Measurements from ENCODE around the gene C1QTNF4. TPM values are rescaled to one million over a fixed set of nuclear protein-coding genes. Genes with fewer than 3 reads are reported as not detected.

Gene C1QTNF4
- total RNA-seq, 2 experiments from 2014 or later = 0.43 to 0.47 TPM

GRCh38 chr11:47589584-47589976, 4.6 kb downstream of the C1QTNF4 start:
- Mint-ChIP-seq H3K4me1 (peaks cover 23% of the 10 kb centered on the region), H3K36me3 (peaks cover under 1% of the 10 kb centered on the region), H3K9me3 (no peaks in the 10 kb centered on the region), H3K27ac (no peak overlapping the region), H3K4me3 (no peak overlapping the region), H3K27me3 (peaks cover 23% of the 10 kb centered on the region)
- POLR2A ChIA-PET = no interaction called here
- no peak for DNase-seq
- no peak for ATAC-seq (ENCODE audit: low read depth)

GRCh38 chr11:47589118-47589517, 5.1 kb downstream of the C1QTNF4 start:
- no peak for DNase-seq
- Mint-ChIP-seq H3K27ac (no peak overlapping the region), H3K4me1 (peaks cover 23% of the 10 kb centered on the region), H3K27me3 (peaks cover 20% of the 10 kb centered on the region), H3K9me3 (no peaks in the 10 kb centered on the region), H3K36me3 (peaks cover 4% of the 10 kb centered on the region), H3K4me3 (no peak overlapping the region)
- POLR2A ChIA-PET = no interaction called here
- no peak for ATAC-seq (ENCODE audit: low read depth)

GRCh38 chr11:47587723-47588326, 6.4 kb downstream of the C1QTNF4 start:
- peaks cover 8% of the 10 kb centered on the region for H3K27me3 Mint-ChIP-seq
- H3K4me1 Mint-ChIP-seq = peaks cover 20% of the 10 kb centered on the region
- no peak overlapping the region for H3K4me3 Mint-ChIP-seq
- POLR2A ChIA-PET = interaction anchor here (0.6 to 2.1 kb wide), 2 partner anchors 9 to 23 kb away, joined by 3 to 8 read pairs; partner anchors contain the start of genes KBTBD4, NDUFS3 and PTPMT1
- ATAC-seq (ENCODE audit: low read depth) (no peak), DNase-seq (no peak)
- H3K9me3 Mint-ChIP-seq = no peaks in the 10 kb centered on the region
- no peak overlapping the region for H3K27ac Mint-ChIP-seq
- peaks cover 10% of the 10 kb centered on the region for H3K36me3 Mint-ChIP-seq

- no peak for ATAC-seq (ENCODE audit: low read depth)
- H3K9me3 Mint-ChIP-seq = no peaks in the 10 kb centered on the region
- peaks cover 3% of the 10 kb centered on the region for H3K27me3 Mint-ChIP-seq
Measured at GRCh38 chr11:47587039-47587716, 7.0 kb downstream of the C1QTNF4 start.

GRCh38 chr11:47586098-47586855, 7.9 kb downstream of the C1QTNF4 start, which contains the start of gene FAM180B:
Gene FAM180B (plus strand): TSS chr11:47586678. CDS start chr11:47586769, 91 bp downstream.
- peaks cover 10% of the 10 kb centered on the region for H3K4me1 Mint-ChIP-seq
- no peak within 1 kb of the TSS for H3K4me3 Mint-ChIP-seq
- no peak for DNase-seq
- H3K27me3 Mint-ChIP-seq = no peaks in the 10 kb centered on the region
- H3K9me3 Mint-ChIP-seq = no peaks in the 10 kb centered on the region
- POLR2A ChIA-PET = interaction anchor here (2.1 kb wide), 1 partner anchor 21 kb away, joined by 8 read pairs; the partner anchor contains the start of gene PTPMT1
- ATAC-seq (ENCODE audit: low read depth) = peak; percentile 23
- H3K27ac Mint-ChIP-seq = peak within 1 kb of the TSS; percentile 64
- H3K36me3 Mint-ChIP-seq = peaks cover 18% of the 10 kb centered on the region

More at GRCh38 chr11:47587039-47587716, 7.0 kb downstream of the C1QTNF4 start:
- peaks cover 13% of the 10 kb centered on the region for H3K36me3 Mint-ChIP-seq
- no peak overlapping the region for H3K4me3 Mint-ChIP-seq
- peaks cover 16% of the 10 kb centered on the region for H3K4me1 Mint-ChIP-seq
- peak overlapping the region; percentile 64 for H3K27ac Mint-ChIP-seq
- POLR2A ChIA-PET = interaction anchor here (0.6 to 2.1 kb wide), 2 partner anchors 8 to 22 kb away, joined by 3 to 8 read pairs; partner anchors contain the start of genes KBTBD4, NDUFS3 and PTPMT1
- DNase-seq = no peak

- H3K4me1 Mint-ChIP-seq = peaks cover 19% of the 10 kb centered on the region
- H3K4me3 Mint-ChIP-seq = no peak overlapping the region
- peaks cover 24% of the 10 kb centered on the region for H3K36me3 Mint-ChIP-seq
- DNase-seq (no peak), ATAC-seq (ENCODE audit: low read depth) (no peak)
- no peaks in the 10 kb centered on the region for H3K27me3 Mint-ChIP-seq
- POLR2A ChIA-PET = interaction anchor here (1.3 kb wide), 1 partner anchor 19 kb away, joined by 3 read pairs; the partner anchor contains the start of gene PTPMT1
- no peaks in the 10 kb centered on the region for H3K9me3 Mint-ChIP-seq
- peak overlapping the region; percentile 17 for H3K27ac Mint-ChIP-seq
Measured at GRCh38 chr11:47583844-47584243, 10.4 kb downstream of the C1QTNF4 start.

- Mint-ChIP-seq H3K36me3 (peaks cover 46% of the 10 kb centered on the region), H3K27ac (peak within 1 kb of the TSS; percentile 96), H3K9me3 (no peaks in the 10 kb centered on the region), H3K4me3 (peak within 1 kb of the TSS; percentile 99), H3K27me3 (no peaks in the 10 kb centered on the region), H3K4me1 (peaks cover 19% of the 10 kb centered on the region)
- DNase-seq (peak; percentile 94), ATAC-seq (ENCODE audit: low read depth) (peak; percentile 95)
- POLR2A ChIA-PET = interaction anchor here (0.6 to 6.8 kb wide), 10 partner anchors 9 to 251 kb away, joined by 3 to 49 read pairs (median 6); partner anchors contain the start of genes AGBL2 and PTPMT1
Measured at GRCh38 chr11:47578524-47579494, 15.4 kb downstream of the C1QTNF4 start, which contains the start of the genes KBTBD4 and NDUFS3. Gene KBTBD4 (minus strand): TSS chr11:47578970. CDS start chr11:47578951, 19 bp downstream. Gene NDUFS3 (plus strand): TSS chr11:47579074. CDS start chr11:47579092, 18 bp downstream.

GRCh38 chr11:47577460-47578041, 16.7 kb downstream of the C1QTNF4 start:
- H3K4me3 Mint-ChIP-seq = peak overlapping the region; percentile 99
- peaks cover 21% of the 10 kb centered on the region for H3K4me1 Mint-ChIP-seq
- DNase-seq (no peak), ATAC-seq (ENCODE audit: low read depth) (no peak)
- H3K9me3 Mint-ChIP-seq = no peaks in the 10 kb centered on the region
- POLR2A ChIA-PET = interaction anchor here (0.6 to 6.8 kb wide), 5 partner anchors 12 to 137 kb away, joined by 3 to 49 read pairs (median 4); partner anchors contain the start of genes AGBL2 and PTPMT1
- H3K27me3 Mint-ChIP-seq = no peaks in the 10 kb centered on the region
- peak overlapping the region; percentile 96 for H3K27ac Mint-ChIP-seq
- peaks cover 51% of the 10 kb centered on the region for H3K36me3 Mint-ChIP-seq

GRCh38 chr11:47573321-47573720, 20.9 kb downstream of the C1QTNF4 start:
- Mint-ChIP-seq H3K4me3 (no peak overlapping the region), H3K9me3 (no peaks in the 10 kb centered on the region), H3K27ac (no peak overlapping the region), H3K36me3 (peaks cover 44% of the 10 kb centered on the region), H3K27me3 (no peaks in the 10 kb centered on the region), H3K4me1 (peaks cover 12% of the 10 kb centered on the region)
- POLR2A ChIA-PET = no interaction called here
- ATAC-seq (ENCODE audit: low read depth) (no peak), DNase-seq (no peak)

GRCh38 chr11:47572715-47573255, 21.4 kb downstream of the C1QTNF4 start:
- no peak overlapping the region for H3K27ac Mint-ChIP-seq
- peaks cover 10% of the 10 kb centered on the region for H3K4me1 Mint-ChIP-seq
- ATAC-seq (ENCODE audit: low read depth) (no peak), DNase-seq (no peak)
- no peaks in the 10 kb centered on the region for H3K9me3 Mint-ChIP-seq
- peaks cover 47% of the 10 kb centered on the region for H3K36me3 Mint-ChIP-seq
- H3K4me3 Mint-ChIP-seq = no peak overlapping the region
- POLR2A ChIA-PET = no interaction called here
- no peaks in the 10 kb centered on the region for H3K27me3 Mint-ChIP-seq

GRCh38 chr11:47571895-47572294, 22.3 kb downstream of the C1QTNF4 start:
- Mint-ChIP-seq H3K9me3 (no peaks in the 10 kb centered on the region), H3K27ac (no peak overlapping the region), H3K27me3 (no peaks in the 10 kb centered on the region), H3K4me3 (no peak overlapping the region), H3K36me3 (peaks cover 42% of the 10 kb centered on the region), H3K4me1 (peaks cover 2% of the 10 kb centered on the region)
- POLR2A ChIA-PET = no interaction called here
- ATAC-seq (ENCODE audit: low read depth) (no peak), DNase-seq (no peak)

GRCh38 chr11:47571357-47571729, 22.9 kb downstream of the C1QTNF4 start:
- DNase-seq (no peak), ATAC-seq (ENCODE audit: low read depth) (no peak)
- Mint-ChIP-seq H3K4me1 (peaks cover 7% of the 10 kb centered on the region), H3K36me3 (peaks cover 38% of the 10 kb centered on the region), H3K27ac (no peak overlapping the region), H3K4me3 (no peak overlapping the region), H3K9me3 (no peaks in the 10 kb centered on the region), H3K27me3 (no peaks in the 10 kb centered on the region)
- POLR2A ChIA-PET = no interaction called here

Measured in activated naive CD8-positive, alpha-beta T cell treated with anti-CD3 and anti-CD28 coated beads, Interleukin-2, amount 10 ng/mL, durations not matched to agents 7 days and 5 days (primary cell).